ENCODE measurements around the gene ELF4. TPM values are rescaled to one million over a fixed set of nuclear protein-coding genes. Genes with fewer than 3 reads are reported as not detected.
A peak's percentile ranks its signal among the peaks of the same experiment; 100 is the strongest.

Gene ELF4
- total RNA-seq, 1 experiment from 2014 or later, result 3.7 TPM

DNA sequence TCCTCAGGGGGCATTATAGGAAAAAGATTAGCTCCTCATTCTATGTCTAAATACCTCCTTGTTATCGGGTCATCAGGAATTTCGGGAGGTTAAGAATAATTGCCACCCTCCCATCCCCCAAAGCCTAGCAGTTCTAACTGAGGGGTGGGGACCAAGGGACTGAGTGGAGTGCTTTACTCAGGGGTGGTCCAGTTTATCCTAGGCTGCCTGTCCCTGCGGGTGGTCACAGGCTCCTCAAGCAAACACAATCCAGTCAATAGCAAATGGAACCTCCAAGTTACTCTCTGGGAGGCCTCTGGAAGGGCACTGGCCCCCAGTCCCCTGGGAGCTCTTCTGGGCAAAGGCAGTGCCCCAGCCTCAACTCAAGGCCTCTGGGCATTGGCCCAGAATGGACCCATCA lies 6.7 kb downstream of the ELF4 start:
- no peak overlapping the region for H3K4me3 ChIP-seq (ENCODE audit: insufficient read depth, low read depth, low read length)

DNA sequence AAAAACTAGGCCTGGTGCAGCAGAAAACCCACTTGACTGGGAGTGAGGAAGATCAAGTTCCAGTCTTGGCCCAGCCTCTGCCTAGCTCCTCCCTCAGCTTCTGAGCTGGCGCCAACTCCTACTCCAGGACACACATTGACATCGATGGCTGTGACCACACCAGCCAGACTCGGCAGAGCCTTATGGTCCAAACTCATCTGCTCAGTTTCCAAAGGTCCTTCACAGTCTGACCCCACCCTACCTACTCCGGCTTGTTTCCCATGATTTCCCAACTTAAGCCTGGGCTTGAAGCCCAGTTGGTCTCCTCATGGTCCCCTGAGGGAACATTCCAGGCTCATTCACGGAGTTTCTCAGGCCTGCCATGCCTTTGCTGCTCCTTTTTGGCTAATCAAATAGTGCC lies 10.1 kb downstream of the ELF4 start:
- DNase-seq, result no peak
- no peaks in the 10 kb centered on the region for H3K36me3 ChIP-seq (replicated peaks; ENCODE audit: control insufficient read depth, insufficient read depth, low read length)
- H3K27me3 ChIP-seq (ENCODE audit: control insufficient read depth, insufficient read depth, low read length), result no peaks in the 10 kb centered on the region
- no peak overlapping the region for H3K4me3 ChIP-seq (ENCODE audit: insufficient read depth, low read depth, low read length)

More for the DNA sequence above, 6.7 kb downstream of the ELF4 start:
- DNase-seq, result no peak
- peaks cover 3% of the 10 kb centered on the region; the same call in 1 of the 2 replicates for H3K27me3 ChIP-seq (ENCODE audit: control insufficient read depth, insufficient read depth, low read length)
- no peaks in the 10 kb centered on the region for H3K36me3 ChIP-seq (replicated peaks; ENCODE audit: control insufficient read depth, insufficient read depth, low read length)

DNA sequence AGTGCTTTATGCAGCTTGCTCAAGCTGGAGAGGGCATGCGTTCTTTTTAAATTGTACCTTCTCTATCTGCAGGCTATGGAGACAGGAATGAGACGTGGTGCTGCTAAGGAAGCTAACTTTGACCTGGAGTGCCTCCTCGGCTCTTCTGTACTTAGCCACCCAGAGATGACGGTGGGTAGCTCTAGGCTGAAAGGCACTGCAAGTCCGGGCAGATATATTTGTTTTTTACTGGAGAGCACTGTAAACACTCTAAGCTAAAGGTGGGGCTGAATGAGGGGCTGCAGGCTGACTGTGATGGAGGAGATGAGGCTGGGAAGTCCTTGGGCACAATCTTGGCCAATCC lies 12.1 kb downstream of the ELF4 start:
- Histone ChIP-seq H3K36me3 (replicated peaks; ENCODE audit: control insufficient read depth, insufficient read depth, low read length) (no peaks in the 10 kb centered on the region), H3K27me3 (ENCODE audit: control insufficient read depth, insufficient read depth, low read length) (no peaks in the 10 kb centered on the region), H3K4me3 (ENCODE audit: insufficient read depth, low read depth, low read length) (no peak overlapping the region)
- DNase-seq, result no peak

DNA sequence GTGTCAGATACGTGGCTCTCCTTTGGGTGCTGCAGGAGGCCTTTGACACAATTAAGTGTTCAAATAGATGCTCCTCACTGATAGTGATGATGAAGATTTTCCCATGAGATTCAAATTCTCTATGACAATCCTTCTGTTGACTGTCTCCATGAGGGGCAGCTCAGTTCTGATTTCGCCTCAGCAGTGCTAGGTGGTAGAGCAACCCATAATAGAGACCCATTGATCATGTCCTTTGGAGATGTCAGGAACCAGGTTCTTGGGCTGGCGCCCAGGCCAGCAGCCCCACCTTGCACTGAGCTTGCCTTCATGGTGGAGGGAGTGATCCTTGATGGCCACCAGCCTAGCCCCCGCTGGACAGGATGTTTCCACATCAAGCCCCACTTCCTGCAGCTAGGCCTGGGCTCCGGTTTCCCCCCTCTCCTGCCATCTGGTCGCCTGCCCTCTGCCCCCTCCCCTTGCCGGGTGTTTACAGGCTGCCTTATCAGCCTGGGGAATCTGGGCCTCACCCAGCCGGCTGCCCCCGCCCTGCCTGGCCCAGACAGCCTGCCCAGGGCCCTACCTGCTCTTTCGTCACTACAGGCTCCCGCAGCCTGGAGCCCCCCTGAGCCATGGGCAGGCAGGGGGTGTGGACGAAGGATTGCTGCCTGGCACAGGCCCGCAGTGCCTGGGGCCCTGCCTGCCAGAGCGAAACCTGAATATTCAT lies 12.6 kb downstream of the ELF4 start:
- Histone ChIP-seq H3K36me3 (replicated peaks; ENCODE audit: control insufficient read depth, insufficient read depth, low read length) (no peaks in the 10 kb centered on the region), H3K27me3 (ENCODE audit: control insufficient read depth, insufficient read depth, low read length) (no peaks in the 10 kb centered on the region), H3K4me3 (ENCODE audit: insufficient read depth, low read depth, low read length) (no peak overlapping the region)
- DNase-seq, result peak; percentile 77

DNA sequence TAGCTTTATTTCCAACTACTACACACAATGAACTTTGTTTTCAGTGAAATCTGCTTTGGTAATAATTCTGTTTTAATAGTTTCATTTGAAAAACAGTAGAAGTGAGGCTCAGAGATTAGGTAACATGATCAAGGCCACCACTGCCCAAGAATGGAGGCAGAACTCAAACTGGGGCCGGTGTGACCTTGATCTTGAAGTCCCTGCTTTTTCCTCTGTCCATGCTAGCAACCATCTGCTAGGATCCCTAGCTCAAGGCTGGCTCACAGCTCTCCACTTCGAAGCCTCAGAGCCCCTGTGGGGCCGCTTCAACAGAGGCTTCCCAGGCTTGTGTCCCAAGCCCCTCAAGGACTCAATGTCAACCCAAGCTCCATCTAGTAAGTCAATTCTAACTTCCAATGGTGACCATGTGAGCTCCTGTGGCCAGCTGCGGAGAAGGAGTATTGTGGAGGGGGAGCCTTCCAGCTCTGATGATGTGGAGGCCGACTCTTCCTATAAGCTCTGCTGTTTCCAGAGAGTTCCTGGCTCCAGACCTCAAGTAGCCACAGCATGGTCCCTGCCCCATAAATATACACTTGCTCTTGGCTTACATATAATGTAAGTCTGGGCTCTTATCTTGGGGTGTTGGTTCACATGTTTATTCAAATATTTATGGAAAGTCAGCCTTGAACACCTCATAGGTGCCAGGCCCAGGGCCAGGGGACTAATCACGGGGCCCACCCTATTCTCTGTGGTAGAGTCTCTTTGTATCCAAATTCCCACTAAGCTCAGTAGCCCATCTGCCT lies 14.9 kb downstream of the ELF4 start:
- H3K36me3 ChIP-seq (replicated peaks; ENCODE audit: control insufficient read depth, insufficient read depth, low read length), result no peaks in the 10 kb centered on the region
- H3K4me3 ChIP-seq (ENCODE audit: insufficient read depth, low read depth, low read length), result no peak overlapping the region
- H3K27me3 ChIP-seq (ENCODE audit: control insufficient read depth, insufficient read depth, low read length), result no peaks in the 10 kb centered on the region
- no peak for DNase-seq

DNA sequence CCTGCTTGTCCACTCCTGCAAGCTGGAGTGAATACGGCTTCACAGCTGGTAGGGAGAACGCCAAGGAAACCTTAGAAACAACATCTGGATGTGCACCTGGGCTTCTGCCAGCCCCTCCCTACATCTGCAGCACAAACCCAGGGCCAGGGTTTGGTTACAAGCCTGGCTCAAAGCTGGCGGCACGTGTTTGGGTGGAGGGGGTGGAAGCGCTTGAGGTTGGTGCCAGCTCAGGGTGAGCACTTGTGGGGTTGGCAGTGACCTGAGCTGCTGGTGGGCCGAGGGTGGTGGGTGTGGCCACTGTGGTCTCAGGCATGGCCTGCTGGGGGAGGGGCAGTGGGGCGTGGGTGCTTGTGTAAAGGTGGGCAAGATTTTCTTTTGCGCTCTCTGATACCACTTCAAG lies 15.6 kb downstream of the ELF4 start:
- no peaks in the 10 kb centered on the region for H3K27me3 ChIP-seq (ENCODE audit: control insufficient read depth, insufficient read depth, low read length)

DNA sequence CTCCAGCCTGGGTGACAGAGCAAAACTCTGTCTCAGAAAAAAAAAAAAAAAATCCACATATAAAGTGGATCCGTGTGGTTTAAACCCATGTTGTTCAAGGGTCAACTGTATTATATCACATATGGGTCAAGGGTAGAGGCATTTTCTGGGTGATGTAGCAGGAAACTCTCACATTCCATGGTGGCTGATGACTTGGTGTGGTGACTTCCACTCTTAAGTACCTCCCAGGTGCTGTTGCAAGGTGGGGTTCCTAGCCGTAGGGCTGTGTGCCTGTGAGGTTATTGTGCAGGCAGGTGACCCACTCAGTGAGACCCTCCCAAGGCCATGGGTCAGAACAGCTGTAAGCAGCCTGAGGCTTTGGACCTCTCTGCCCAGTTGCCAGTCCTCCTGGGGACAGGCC lies 17.0 kb downstream of the ELF4 start:
- DNase-seq, result no peak
- Histone ChIP-seq H3K27me3 (ENCODE audit: control insufficient read depth, insufficient read depth, low read length) (no peaks in the 10 kb centered on the region), H3K36me3 (replicated peaks; ENCODE audit: control insufficient read depth, insufficient read depth, low read length) (no peaks in the 10 kb centered on the region), H3K4me3 (ENCODE audit: insufficient read depth, low read depth, low read length) (no peak overlapping the region)

More for the DNA sequence above, 15.6 kb downstream of the ELF4 start:
- Histone ChIP-seq H3K4me3 (ENCODE audit: insufficient read depth, low read depth, low read length) (no peak overlapping the region), H3K36me3 (replicated peaks; ENCODE audit: control insufficient read depth, insufficient read depth, low read length) (no peaks in the 10 kb centered on the region)
- DNase-seq, result no peak

DNA sequence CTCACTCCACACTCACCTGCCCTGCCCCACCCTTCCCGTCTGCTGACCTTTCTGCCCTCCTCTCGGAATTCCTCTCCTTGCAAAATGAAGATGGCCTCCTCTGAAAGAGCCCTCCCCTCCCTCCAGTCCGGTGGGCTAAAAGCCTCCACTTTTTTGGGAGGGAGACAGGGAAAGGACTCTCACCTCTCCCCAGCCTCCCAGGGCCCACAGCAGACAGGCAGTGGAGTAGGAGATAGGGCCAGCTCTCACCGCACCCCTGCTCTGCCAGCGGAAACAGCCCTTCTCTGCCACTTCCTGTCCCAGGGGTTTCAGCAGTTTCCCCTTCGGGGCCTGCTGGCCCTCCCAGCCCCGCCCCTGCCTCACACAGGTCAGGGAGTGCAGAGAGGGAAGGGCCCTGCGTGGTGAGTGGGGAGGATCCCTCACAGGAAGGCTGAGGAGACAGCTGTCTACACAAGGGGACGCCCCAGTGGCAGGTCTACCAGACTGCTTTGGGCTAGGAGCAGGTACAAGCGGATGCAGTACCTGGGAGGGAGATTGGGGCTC lies 18.2 kb downstream of the ELF4 start:
- no peaks in the 10 kb centered on the region for H3K27me3 ChIP-seq (ENCODE audit: control insufficient read depth, insufficient read depth, low read length)
- H3K4me3 ChIP-seq (ENCODE audit: insufficient read depth, low read depth, low read length), result no peak overlapping the region
- no peaks in the 10 kb centered on the region for H3K36me3 ChIP-seq (replicated peaks; ENCODE audit: control insufficient read depth, insufficient read depth, low read length)
- DNase-seq, result peak; percentile 84

DNA sequence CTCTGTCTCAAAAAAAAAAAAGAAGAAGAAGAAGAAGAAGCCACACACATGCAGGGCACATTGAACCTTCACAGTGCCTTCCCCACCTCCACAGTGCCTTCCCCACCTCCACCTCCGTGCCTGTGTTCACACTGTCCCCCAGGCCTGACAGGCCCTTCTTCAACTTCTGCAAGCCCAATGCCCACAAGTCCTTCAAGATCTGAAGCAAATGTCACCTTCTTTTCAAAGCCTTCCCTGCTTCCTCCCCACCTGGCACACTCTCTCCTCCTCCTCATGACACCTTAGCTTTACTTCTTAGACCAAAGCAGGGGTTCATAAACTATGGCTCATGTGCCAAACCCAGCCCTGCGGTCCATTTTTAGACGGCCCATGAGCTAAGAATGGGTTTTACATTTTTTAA lies 19.9 kb downstream of the ELF4 start:
- Histone ChIP-seq H3K4me3 (ENCODE audit: insufficient read depth, low read depth, low read length) (no peak overlapping the region), H3K27me3 (ENCODE audit: control insufficient read depth, insufficient read depth, low read length) (no peaks in the 10 kb centered on the region), H3K36me3 (replicated peaks; ENCODE audit: control insufficient read depth, insufficient read depth, low read length) (no peaks in the 10 kb centered on the region)
- no peak for DNase-seq

DNA sequence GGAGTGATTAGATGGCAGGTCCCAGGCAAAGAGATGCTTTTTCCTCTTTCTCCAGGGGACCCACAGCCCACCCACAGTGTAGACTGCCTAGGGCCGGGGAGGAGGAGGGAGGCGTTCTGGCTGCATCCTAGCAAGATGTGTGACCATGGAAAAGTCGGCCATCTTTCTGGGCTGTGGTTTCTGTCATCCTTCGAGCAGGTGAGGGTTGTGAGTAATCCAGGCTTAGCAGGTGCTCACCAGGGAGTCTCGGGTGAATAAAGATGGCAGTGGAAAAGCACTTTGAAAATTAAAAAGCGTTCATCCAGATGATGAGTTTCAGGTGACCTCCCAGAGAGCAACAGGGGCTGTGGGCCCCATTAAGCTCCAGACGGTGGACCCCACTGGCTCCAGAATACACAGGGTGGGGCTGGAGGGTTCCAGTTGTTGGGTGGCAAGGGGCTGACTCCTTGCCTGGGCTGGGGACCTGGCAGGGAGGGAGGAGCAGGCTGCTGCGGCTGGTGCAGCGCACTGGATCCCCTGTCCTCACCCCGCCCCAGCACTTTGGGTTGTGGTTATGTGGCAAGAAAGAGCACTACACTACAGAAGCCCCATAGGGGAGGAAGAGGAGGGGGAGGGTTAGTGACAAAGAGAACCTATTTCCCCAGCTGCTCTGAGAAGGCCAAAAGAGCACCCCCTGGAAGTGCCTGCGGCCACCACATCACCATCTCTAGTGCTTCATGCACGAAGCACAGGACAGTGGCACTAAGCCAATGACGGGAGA lies 23.7 kb downstream of the ELF4 start:
- Histone ChIP-seq H3K4me3 (ENCODE audit: insufficient read depth, low read depth, low read length) (no peak overlapping the region), H3K36me3 (replicated peaks; ENCODE audit: control insufficient read depth, insufficient read depth, low read length) (no peaks in the 10 kb centered on the region), H3K27me3 (ENCODE audit: control insufficient read depth, insufficient read depth, low read length) (no peaks in the 10 kb centered on the region; the same call in 1 of the 2 replicates)
- peak; percentile 61 for DNase-seq

DNA sequence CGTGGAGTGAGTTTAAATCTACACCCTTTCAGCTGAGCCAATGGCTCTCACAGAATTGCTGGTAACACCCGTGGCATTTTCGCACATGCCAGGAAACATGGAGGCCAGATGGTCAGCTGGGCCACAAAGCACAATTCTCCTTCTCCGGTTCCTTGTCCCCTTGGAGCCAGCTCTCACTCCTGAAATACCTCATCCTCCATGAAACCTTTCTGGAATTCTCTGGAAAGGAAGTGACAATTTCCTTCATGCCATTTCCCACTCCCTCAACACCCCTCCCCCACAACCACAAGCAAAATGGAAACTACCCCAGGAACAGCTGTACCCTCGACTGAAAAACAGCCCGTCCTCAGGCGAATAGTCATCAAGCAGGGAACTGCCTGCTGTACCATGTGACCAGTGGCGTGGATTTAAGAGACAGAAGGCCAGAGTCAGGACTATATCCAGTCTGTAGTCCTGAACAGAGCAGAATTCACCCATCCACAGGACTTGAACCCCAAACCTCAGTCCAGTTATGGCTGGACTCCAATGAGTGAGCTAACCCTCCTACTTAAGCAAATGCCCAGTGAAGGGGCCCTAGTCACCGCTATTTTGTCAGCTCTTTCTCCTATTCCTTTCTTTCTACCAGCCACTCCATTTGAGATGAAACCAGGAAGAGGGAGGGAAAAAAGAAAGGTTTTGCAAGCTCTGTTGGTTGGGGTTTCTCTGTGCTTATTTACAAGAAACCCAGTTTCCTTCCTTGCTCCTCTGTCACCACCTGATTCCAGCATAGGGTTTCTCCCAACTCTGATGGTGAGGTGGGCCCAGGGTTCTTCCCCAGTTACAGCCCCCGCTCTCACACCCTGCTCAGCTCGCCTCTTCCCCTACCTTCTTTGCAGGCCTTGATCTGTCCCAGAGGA lies 24.5 kb downstream of the ELF4 start:
- Histone ChIP-seq H3K4me3 (ENCODE audit: insufficient read depth, low read depth, low read length) (no peak overlapping the region), H3K36me3 (replicated peaks; ENCODE audit: control insufficient read depth, insufficient read depth, low read length) (no peaks in the 10 kb centered on the region), H3K27me3 (ENCODE audit: control insufficient read depth, insufficient read depth, low read length) (no peaks in the 10 kb centered on the region; the same call in 1 of the 2 replicates)
- no peak for DNase-seq

DNA sequence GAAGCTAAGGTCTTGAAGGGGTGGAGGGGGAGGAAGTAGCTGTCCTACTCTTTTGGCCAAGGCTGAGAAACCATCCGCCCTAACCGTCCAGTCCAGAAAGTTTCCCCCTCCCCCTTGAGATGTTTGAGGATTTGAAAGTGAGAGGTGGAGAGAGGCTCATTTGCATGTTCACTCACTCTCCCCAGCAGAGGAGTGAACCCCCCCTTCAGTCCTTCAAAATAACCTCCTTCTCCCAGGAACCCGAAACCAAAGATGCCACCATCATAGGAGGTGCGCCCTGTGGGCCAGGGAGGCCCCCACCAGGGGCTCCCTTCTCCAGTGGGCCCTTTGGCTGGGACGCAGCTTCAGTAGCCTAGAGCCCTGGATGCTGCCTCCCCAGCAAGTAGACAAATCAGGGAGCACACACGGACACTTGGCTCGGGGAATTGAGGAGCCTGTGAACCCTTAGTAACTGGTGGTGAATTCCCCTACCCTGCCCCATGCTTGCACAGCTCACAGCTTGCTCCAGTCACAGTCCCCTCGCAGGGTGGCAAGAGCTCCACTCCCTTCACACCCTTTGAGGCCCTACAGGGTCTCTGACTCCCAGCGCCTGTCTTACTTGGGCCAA lies 25.6 kb downstream of the ELF4 start:
- H3K4me3 ChIP-seq (ENCODE audit: insufficient read depth, low read depth, low read length), result no peak overlapping the region
- no peaks in the 10 kb centered on the region; the same call in 1 of the 2 replicates for H3K27me3 ChIP-seq (ENCODE audit: control insufficient read depth, insufficient read depth, low read length)
- peak; percentile 49 for DNase-seq
- H3K36me3 ChIP-seq (replicated peaks; ENCODE audit: control insufficient read depth, insufficient read depth, low read length), result no peaks in the 10 kb centered on the region

DNA sequence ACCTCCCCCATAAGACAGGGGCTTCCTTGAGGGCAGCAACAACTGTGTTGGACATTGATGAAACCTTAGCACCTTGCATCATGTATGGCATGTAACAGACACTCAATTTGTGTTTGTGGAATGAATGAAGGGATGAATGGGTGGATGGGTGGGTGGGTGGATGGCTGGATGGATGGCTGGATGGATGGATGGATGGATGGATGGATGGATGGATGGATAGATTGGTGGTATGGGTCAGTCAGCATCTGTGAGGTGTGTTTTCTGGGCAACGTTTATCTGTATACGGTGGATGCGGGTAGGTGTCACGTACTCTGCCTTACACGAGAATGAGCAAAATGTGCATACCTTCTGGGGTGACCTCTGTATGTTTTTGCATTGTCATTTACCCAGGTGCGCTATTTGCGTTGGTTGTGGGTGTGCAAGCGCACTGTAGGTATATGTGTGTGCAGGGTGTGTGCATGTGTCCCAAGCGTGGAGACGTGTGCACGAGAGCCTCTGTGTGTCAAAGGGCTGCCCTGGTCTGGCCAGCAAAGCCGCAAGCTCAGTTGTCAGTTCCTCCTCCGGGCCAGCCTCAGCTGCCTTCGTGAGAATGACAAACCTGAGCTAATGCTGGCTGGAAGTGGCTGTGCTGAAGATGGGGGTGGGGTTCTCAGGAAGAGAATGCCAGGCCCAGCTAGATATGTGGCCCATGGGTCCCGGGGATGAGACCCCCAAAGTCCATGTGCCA lies 26.5 kb downstream of the ELF4 start:
- peak; percentile 49 for DNase-seq
- no peaks in the 10 kb centered on the region; the same call in 1 of the 2 replicates for H3K27me3 ChIP-seq (ENCODE audit: control insufficient read depth, insufficient read depth, low read length)
- H3K36me3 ChIP-seq (replicated peaks; ENCODE audit: control insufficient read depth, insufficient read depth, low read length), result no peaks in the 10 kb centered on the region
- H3K4me3 ChIP-seq (ENCODE audit: insufficient read depth, low read depth, low read length), result no peak overlapping the region

Data from H7 (cell line).